GM10847 (cell line): ENCODE data around the gene GLB1L3.

Experiments used
- POLR2A ChIP-seq: IDR thresholded peaks from 2 replicates; pipeline ENCODE4 v1.6.1; 2011; ENCODE audit not compliant: insufficient read length; ENCODE audit errors: extremely low read depth

GLB1L3 gene

GRCh38 chr11:134342572-134343340 lies 66.6 kb downstream of the GLB1L3 start:
- no peak for TF ChIP-seq POLR2A

DNA sequence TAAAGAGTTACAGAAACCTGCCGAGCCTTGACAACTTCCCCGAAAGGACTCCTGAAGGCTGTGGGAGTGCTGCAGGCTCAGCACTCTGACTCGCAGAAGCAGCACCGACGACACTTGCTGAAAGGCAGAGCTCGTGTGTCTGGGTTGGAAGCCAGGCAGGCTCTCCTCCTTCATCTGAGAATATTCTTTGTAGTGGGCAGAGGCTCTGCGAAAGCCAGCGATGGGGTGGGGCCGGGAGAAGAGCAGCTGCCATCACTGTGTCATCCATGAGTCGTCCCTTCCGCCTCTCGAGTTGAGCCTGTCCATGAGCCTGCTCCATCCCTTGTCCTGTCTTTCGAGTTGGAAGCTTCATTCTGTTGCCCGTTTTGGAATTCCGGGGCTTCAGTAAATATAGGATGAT lies 67.5 kb downstream of the GLB1L3 start:
- no peak for TF ChIP-seq POLR2A

GRCh38 chr11:134345237-134345550 lies 69.0 kb downstream of the GLB1L3 start:
- no peak for TF ChIP-seq POLR2A

- no peak for TF ChIP-seq POLR2A
Observed at GRCh38 chr11:134346101-134346975, 70.2 kb downstream of the GLB1L3 start.

DNA sequence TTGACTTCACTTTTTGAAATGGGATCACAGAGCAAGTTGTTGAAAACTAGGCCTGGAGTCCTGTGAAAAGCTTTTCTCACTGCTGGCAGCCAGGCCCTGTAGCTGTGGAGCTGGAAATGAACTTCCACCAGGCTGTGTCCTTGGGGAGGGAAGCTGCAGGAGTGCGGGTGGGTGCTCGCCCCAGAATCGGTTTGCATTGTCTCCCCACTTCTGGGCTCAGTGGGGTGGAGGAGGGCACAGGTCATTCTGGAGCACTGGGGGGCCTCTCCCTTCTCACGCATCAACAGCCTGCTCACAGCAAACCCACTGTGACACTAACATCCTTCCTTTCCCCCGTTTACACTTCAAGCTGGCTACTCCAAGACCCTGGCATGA lies 70.8 kb downstream of the GLB1L3 start:
- TF ChIP-seq POLR2A, result no peak

- TF ChIP-seq POLR2A, result no peak
Observed at GRCh38 chr11:134347441-134347840, 71.3 kb downstream of the GLB1L3 start.

DNA sequence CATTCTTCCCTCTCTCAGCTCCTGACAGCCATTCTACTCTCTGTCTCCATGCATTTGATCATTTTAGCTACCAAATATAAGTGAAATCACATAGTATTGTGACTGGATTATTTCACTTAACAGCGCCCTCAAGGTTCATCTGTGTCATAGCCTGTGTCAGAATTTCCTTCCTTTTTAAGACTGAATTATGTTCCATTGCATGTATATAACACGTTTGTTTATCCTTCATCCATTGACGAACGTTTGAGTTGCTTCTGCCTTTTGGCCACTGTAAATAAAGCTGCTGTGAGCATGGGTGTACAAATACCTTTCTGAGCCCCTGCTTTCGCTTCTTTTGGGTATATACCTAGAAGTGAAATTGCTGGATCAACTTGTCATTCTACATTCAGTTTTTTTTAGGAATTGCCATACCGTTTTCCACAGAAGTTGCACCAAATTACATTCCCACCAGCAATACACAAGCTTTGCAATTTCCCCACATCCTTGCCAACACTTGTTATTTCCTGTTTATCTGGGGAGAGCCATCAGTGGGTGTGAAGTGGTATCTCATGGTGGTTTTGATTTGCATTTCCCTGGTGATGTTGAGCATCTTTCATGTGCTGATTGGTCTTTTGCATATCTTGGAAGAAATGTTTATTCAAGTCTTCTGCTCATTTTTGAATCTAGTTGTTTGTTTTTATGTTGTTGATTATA lies 73.1 kb downstream of the GLB1L3 start:
- no peak for TF ChIP-seq POLR2A

- no peak for TF ChIP-seq POLR2A
Observed at GRCh38 chr11:134349802-134350355, 73.7 kb downstream of the GLB1L3 start.

- no peak for TF ChIP-seq POLR2A
Observed at GRCh38 chr11:134350381-134350780, 74.2 kb downstream of the GLB1L3 start.

DNA sequence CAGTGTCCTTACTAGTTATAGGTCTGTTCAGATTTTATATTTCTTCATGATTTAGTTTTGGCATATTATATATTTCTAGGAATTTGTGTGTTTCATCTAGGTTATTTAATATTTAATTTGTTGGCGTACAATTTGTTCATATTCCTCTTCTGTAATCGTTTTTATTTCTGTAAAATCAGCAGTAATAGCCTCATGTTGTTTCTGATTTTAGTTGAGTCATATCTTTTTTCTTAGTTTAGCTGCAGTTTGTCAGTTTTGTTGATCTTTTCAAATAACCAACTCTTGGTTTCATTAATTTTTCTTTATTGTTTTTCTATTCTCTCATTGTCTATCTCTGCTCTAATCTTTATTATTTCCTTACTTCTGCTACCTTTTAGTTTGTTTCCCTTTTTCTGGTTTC lies 75.9 kb downstream of the GLB1L3 start:
- TF ChIP-seq POLR2A, result no peak

DNA sequence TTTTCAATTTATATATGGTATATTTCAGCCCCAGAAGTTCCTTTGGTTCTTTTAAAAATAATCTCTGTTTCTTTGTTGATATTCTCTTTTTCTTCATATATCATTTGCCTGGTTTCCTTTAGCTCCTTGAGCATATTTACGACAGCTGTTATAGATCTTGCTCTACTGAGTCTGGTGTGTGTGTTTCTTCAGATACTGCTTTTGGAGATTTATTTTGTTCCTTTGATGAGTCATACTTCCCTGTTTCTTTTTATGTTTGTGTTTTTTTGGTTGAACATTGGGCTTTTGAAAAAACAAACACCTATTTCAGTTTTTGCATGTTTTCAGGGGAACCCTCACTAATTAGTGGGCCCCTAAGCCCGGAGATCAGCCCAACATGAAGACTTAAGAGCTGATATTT lies 79.0 kb downstream of the GLB1L3 start:
- no peak for TF ChIP-seq POLR2A

DNA sequence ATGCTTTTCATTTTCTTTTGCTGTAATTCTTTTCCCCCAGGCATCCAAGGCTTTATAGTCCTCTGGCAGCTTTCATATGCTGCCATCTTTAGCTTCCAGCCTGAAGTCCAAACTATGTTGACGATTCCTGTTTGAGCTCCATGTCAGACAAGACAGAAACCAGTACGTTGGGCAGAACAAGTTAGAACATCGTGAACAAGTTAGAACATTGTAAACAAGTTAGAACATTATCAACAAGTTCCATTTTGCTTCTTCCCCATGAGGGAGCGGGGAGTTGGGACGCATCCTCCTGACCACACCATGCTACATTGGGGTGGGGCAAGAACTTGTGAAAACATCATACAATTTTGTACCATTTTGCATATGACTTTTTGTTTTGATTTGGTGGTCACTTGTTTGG lies 79.5 kb downstream of the GLB1L3 start:
- no peak for TF ChIP-seq POLR2A

- TF ChIP-seq POLR2A, result no peak
Observed at GRCh38 chr11:134356656-134357544, 80.7 kb downstream of the GLB1L3 start.

- TF ChIP-seq POLR2A, result no peak
Observed at GRCh38 chr11:134357545-134357839, 81.3 kb downstream of the GLB1L3 start.
